GM23248 (cell line): ENCODE measurements around the gene RRAS2.

Source experiments
- EZH2 ChIP-seq: fragments of 200-600 bp; sonication (generic); IDR thresholded peaks from 2 replicates; pipeline ENCODE4 v1.6.1; 2018; ENCODE audit warnings: antibody characterized with exemption, mild to moderate bottlenecking; ENCODE audit not compliant: insufficient read depth, poor library complexity, severe bottlenecking
- EZH2phosphoT487 ChIP-seq: fragments of 200-600 bp; sonication (generic); IDR thresholded peaks from 2 replicates; pipeline ENCODE4 v1.6.1; 2018; ENCODE audit warnings: antibody characterized with exemption, moderate library complexity, mild to moderate bottlenecking, low read depth; ENCODE audit not compliant: insufficient read depth

- TF ChIP-seq EZH2phosphoT487 (no peak), EZH2 (no peak)
These were observed 8.0 kb upstream of the RRAS2 start for GRCh38 chr11:14366936-14367335.
